ENCODE data around the gene KCNJ1. TPM values are rescaled to one million over a fixed set of nuclear protein-coding genes. Genes with fewer than 3 reads are reported as not detected.
A peak's percentile ranks its signal among the peaks of the same experiment; 100 is the strongest.

KCNJ1 gene
- total RNA-seq, 1 donor = not detected

- H3K36me3 ChIP-seq (ENCODE audit: insufficient read depth, low read length) = no peaks in the 10 kb centered on the region
- no peak for TF ChIP-seq CTCF (IDR thresholded peaks at IDR 0.05; ENCODE audit: extremely low read depth, low read depth, low read length)
- no peak overlapping the region for H3K27ac ChIP-seq (ENCODE audit: low read depth, low read length)
- peaks cover 40% of the 10 kb centered on the region for H3K27me3 ChIP-seq (ENCODE audit: insufficient read depth, low read length)
- H3K4me1 ChIP-seq (ENCODE audit: insufficient read depth, low read length) = peaks cover 7% of the 10 kb centered on the region
- no peak overlapping the region for H3K4me2 ChIP-seq (ENCODE audit: insufficient read depth, low read length)
- DNase-seq (ENCODE audit: insufficient read length, low spot score, missing footprints) = no peak
- no peak overlapping the region for H3K4me3 ChIP-seq (ENCODE audit: insufficient read depth, low read length)
- H3K79me2 ChIP-seq (ENCODE audit: insufficient read depth, low read length) = no peaks in the 10 kb centered on the region
- H4K20me1 ChIP-seq (ENCODE audit: insufficient read depth, low read length) = no peaks in the 10 kb centered on the region
- no peaks in the 10 kb centered on the region for H3K9me3 ChIP-seq (ENCODE audit: low read depth, low read length)
- no peak overlapping the region for H2AFZ ChIP-seq (ENCODE audit: low read length)
Observed at GRCh38 chr11:128888034-128888985, 21.2 kb upstream of the KCNJ1 start.

GRCh38 chr11:128886406-128887124 lies 19.5 kb upstream of the KCNJ1 start:
- Histone ChIP-seq H3K4me1 (ENCODE audit: insufficient read depth, low read length) (peaks cover 7% of the 10 kb centered on the region), H3K27me3 (ENCODE audit: insufficient read depth, low read length) (peaks cover 54% of the 10 kb centered on the region), H3K36me3 (ENCODE audit: insufficient read depth, low read length) (no peaks in the 10 kb centered on the region)

GRCh38 chr11:128884703-128885338 lies 17.7 kb upstream of the KCNJ1 start:
- Histone ChIP-seq H3K79me2 (ENCODE audit: insufficient read depth, low read length) (no peaks in the 10 kb centered on the region), H3K36me3 (ENCODE audit: insufficient read depth, low read length) (no peaks in the 10 kb centered on the region), H3K9me3 (ENCODE audit: low read depth, low read length) (no peaks in the 10 kb centered on the region), H3K27ac (ENCODE audit: low read depth, low read length) (no peak overlapping the region), H3K4me3 (ENCODE audit: insufficient read depth, low read length) (no peak overlapping the region), H2AFZ (ENCODE audit: low read length) (no peak overlapping the region), H3K4me2 (ENCODE audit: insufficient read depth, low read length) (no peak overlapping the region), H3K4me1 (ENCODE audit: insufficient read depth, low read length) (no peaks in the 10 kb centered on the region), H3K27me3 (ENCODE audit: insufficient read depth, low read length) (peaks cover 44% of the 10 kb centered on the region), H4K20me1 (ENCODE audit: insufficient read depth, low read length) (no peaks in the 10 kb centered on the region)
- peak; percentile 79 for DNase-seq (ENCODE audit: insufficient read length, low spot score, missing footprints)
- peak; percentile 77 for TF ChIP-seq CTCF (IDR thresholded peaks at IDR 0.05; ENCODE audit: extremely low read depth, low read depth, low read length)

More at GRCh38 chr11:128886406-128887124, 19.5 kb upstream of the KCNJ1 start:
- H3K9me3 ChIP-seq (ENCODE audit: low read depth, low read length) = no peaks in the 10 kb centered on the region
- no peaks in the 10 kb centered on the region for H3K79me2 ChIP-seq (ENCODE audit: insufficient read depth, low read length)
- H3K4me2 ChIP-seq (ENCODE audit: insufficient read depth, low read length) = no peak overlapping the region
- peak; percentile 22 for TF ChIP-seq CTCF (IDR thresholded peaks at IDR 0.05; ENCODE audit: extremely low read depth, low read depth, low read length)
- no peaks in the 10 kb centered on the region for H4K20me1 ChIP-seq (ENCODE audit: insufficient read depth, low read length)
- no peak overlapping the region for H3K4me3 ChIP-seq (ENCODE audit: insufficient read depth, low read length)
- DNase-seq (ENCODE audit: insufficient read length, low spot score, missing footprints) = peak; percentile 67
- no peak overlapping the region for H2AFZ ChIP-seq (ENCODE audit: low read length)
- no peak overlapping the region for H3K27ac ChIP-seq (ENCODE audit: low read depth, low read length)
